Mucosa of descending colon (tissue), 3 donors: ENCODE results near the gene UBALD2. TPM values are rescaled to one million over a fixed set of nuclear protein-coding genes. Genes with fewer than 3 reads are reported as not detected.

Source experiments
- ATAC-seq: fragments of 200-7000 bp; cut with Tn5 transposase; one replicate; pipeline ENCODE4 v1.9.1; 2020; ENCODE audit warnings: mild to moderate bottlenecking, moderate library complexity
- DNase-seq, 3 donors: peaks; one replicate each; pipeline ENCODE4 v3.0.0-alpha.2; 2020
- H3K36me3 ChIP-seq: fragments of 200-600 bp; one replicate; pipeline ENCODE4 v1.8.0; 2021; ENCODE audit warnings: low read depth, mild to moderate bottlenecking
- H3K4me1 ChIP-seq: fragments of 200-600 bp; one replicate; pipeline ENCODE4 v1.8.0; 2021; ENCODE audit warnings: low read depth, mild to moderate bottlenecking
- H3K4me3 ChIP-seq: fragments of 200-600 bp; one replicate; pipeline ENCODE4 v1.8.0; 2021; ENCODE audit warnings: mild to moderate bottlenecking
- H3K9me3 ChIP-seq: fragments of 200-600 bp; one replicate; pipeline ENCODE4 v1.8.0; 2021; ENCODE audit warnings: mild to moderate bottlenecking
- intact Hi-C, 2 donors: fragments of 100-400 bp; cut with DNase I in 1 of 2; cut with micrococcal nuclease in 1 of 2; formaldehyde crosslinking; loops; one replicate each; pipeline versions ENCODE4 v1.11.0 to v1.11.1; 2022; cut with DNase I, micrococcal nuclease
- total RNA-seq, 3 donors: library from RNA; stranded (reverse); fragmentation: NEBNext Ultra II Directional in 2 of 3; extraction: Animal tissue kit (Norgen Biotek cat#: 25700) in 2 of 3; gene quantifications; one replicate each; pipeline versions ENCODE4 v1.2.1 to v1.2.4, GENCODE V29; 2021 to 2023
- TF ChIP-seq, protein P1 (sequence below): fragments of 200-600 bp; IDR thresholded peaks from one replicate; pipeline ENCODE4 v1.8.0; 2022; ENCODE audit warnings: antibody characterized with exemption, mild to moderate bottlenecking
- donor health status: DM: no; HTN: no; CAD: no; lungs with moderate emphysema.
- donor health status: DM: no; HTN: no; CAD: no.
- donor health status: DM: no; HTN: yes; CAD: no.

UBALD2 gene
- total RNA-seq, 3 donors from 2014 or later, result 46.6 to 132 (median 99.1) TPM

DNA sequence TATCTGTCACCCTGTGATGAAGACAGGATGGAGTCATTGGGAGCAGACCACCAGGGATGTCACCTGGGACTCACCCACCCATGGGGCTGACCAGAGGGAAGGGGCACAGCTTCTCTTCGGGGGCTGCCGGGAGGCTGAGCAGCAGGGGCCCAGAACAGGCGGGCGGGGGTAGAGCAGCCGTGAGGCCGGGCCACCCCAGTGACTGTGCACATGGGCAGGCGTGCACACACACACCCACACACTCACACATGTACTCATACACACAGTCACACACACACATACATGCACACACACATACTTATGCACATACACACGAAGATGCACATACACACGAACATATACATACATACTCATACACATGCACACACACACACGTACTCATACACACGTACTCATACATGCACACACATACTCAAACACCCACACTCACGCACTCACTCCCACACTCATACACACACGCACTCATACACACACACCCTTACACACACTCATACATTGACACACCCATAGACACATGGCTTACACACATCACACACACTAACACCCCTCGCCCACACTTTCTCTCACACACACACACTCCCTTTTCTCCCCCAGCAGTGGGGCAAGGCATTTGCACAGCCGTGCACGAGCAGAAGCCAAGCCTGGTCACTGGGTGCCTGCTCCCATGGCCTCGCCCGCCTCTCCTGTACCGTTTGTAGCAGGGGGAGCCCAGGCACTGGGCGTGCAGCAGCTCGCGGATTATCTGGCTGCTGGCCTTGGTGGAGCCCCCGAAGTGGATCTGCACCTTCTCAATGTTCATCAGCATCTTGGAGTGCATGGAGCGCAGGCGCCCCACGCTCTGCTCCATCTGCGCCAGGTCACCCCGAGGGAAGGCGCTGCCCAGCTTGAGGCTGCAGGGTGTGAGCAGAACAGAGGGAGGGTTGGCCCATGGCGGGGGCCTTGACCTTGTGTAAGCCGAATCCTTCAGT is 12.4 kb downstream of the UBALD2 start:
- ATAC-seq (no peak), DNase-seq (peak in 1 of 3 donors; percentile 51)
- H3K4me1 ChIP-seq, result peaks cover 10% of the 10 kb centered on the region
- H3K9me3 ChIP-seq, result no peaks in the 10 kb centered on the region
- no peak overlapping the region for H3K4me3 ChIP-seq
- H3K36me3 ChIP-seq, result no peaks in the 10 kb centered on the region
- TF ChIP-seq, protein P1, sequence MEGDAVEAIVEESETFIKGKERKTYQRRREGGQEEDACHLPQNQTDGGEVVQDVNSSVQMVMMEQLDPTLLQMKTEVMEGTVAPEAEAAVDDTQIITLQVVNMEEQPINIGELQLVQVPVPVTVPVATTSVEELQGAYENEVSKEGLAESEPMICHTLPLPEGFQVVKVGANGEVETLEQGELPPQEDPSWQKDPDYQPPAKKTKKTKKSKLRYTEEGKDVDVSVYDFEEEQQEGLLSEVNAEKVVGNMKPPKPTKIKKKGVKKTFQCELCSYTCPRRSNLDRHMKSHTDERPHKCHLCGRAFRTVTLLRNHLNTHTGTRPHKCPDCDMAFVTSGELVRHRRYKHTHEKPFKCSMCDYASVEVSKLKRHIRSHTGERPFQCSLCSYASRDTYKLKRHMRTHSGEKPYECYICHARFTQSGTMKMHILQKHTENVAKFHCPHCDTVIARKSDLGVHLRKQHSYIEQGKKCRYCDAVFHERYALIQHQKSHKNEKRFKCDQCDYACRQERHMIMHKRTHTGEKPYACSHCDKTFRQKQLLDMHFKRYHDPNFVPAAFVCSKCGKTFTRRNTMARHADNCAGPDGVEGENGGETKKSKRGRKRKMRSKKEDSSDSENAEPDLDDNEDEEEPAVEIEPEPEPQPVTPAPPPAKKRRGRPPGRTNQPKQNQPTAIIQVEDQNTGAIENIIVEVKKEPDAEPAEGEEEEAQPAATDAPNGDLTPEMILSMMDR, result no peak
- intact Hi-C loops, result loop anchor here (5.0 to 10.0 kb wide), 2 partner anchors 93 to 155 kb away; no protein-coding TSS in a partner anchor

DNA sequence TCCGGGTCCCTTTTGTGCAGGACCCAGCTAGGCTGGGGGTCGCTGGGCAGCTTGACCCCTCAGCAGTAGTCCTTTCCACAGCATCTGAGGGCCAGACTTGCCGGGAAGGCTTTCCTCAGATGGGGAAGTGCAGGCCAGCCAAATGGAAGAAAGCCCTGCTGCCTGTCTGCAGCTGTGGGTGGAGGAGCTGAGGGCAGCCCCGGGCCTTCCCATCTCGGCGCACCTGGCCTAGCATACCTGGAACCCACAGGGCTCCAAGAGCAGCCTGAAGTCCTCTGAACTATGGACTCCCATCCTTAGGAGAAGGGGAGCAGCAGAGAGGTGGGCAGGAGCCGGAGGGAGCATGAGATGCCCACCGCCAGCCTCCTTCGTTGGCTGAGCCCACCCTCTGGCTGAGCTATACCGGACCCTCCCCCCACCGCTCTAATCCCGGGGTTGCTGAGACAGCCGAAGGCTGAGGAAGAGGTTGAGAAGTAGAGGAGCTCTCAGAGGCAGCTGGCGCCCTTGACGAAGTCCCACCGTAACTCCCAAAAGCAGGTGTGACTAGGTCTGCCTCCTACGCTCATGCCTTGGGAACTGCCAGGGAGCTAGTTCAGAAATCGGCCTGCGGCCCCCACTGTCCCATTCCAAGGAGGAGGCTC is 13.2 kb downstream of the UBALD2 start:
- DNase-seq, result peak in 1 of 3 donors; percentile 46
- H3K36me3 ChIP-seq, result no peaks in the 10 kb centered on the region
- no peaks in the 10 kb centered on the region for H3K9me3 ChIP-seq
- H3K4me1 ChIP-seq, result peaks cover 9% of the 10 kb centered on the region
- ATAC-seq, result no peak
- intact Hi-C loops, result loop anchor here (5.0 to 10.0 kb wide), 2 partner anchors 94 to 156 kb away; no protein-coding TSS in a partner anchor
- H3K4me3 ChIP-seq, result no peak overlapping the region
- TF ChIP-seq, protein P1, result no peak

DNA sequence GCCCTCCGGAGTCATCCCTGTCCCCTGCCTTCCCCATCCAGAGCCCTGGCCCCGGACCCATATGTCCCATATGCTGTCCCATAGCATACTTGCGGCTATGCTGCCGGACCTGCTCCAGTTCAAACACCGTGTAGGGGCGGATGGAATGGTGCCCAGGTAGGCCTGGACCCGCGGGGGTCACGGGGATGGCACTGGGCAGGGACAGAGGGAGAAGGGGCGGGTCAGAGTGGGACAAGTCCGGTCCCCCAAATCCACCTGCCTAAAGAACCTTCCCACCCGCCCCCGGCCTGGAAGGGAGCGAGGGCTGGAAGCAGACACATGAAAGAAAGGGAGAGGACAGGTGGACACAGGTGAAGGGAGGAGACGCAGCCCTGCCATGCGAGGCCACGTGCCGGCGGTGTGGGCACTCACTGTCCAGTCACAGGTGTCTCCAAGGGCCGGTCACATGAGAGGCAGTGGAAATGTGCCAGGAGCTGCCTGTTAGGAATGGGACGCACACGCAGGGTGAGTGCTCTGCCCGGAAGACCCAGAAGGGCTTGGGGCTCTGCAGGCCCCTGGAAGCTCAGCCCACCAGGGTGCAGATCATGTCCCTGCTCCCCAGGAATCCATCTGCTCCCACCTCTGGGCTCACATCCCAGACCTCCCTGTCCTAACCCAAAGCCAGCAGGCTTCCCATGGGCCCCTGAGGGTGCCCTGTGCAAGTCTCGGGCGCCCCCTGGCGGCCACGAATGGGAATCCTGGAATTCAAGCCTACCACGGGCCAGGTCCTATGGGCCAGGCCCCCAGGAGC is 14.0 kb downstream of the UBALD2 start:
- TF ChIP-seq, protein P1, result peak; percentile 81
- Histone ChIP-seq H3K9me3 (no peaks in the 10 kb centered on the region), H3K4me3 (no peak overlapping the region), H3K36me3 (no peaks in the 10 kb centered on the region), H3K4me1 (peaks cover 9% of the 10 kb centered on the region)
- DNase-seq (peak; percentile 88 to 94 (median 91)), ATAC-seq (peak; percentile 92)
- intact Hi-C loops, result loop anchor here (5.0 to 10.0 kb wide), 2 partner anchors 94 to 157 kb away; no protein-coding TSS in a partner anchor

DNA sequence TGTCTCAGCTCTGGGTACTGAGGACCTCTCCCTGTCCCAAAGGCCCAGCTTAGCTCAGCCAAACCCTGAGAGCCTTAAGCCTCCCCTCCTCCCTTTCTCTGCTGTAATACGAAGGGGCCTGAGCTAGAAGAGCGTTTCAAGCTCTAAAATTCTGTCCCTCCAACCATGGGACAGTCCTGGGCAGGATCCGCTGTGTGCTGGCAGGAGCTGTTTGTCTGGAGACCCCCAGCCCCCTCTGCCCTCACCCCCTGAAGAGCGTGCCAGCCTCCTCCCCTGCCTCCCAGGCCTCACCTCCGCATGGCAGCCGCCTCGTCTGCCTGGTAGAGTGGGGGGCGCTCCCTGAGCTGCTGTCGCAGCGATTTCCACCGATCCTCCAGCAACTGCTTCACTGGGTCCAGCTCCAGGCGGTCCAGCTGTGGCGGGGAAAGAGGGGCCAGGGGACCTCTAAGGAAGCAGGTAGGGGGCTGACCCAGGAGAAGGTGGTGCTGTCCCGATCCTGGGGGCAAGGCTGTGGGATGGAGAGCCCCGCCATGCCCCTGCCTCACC is 14.7 kb downstream of the UBALD2 start:
- no peaks in the 10 kb centered on the region for H3K9me3 ChIP-seq
- intact Hi-C loops, result loop anchor here (5.0 to 10.0 kb wide), 2 partner anchors 95 to 158 kb away; no protein-coding TSS in a partner anchor
- no peak overlapping the region for H3K4me3 ChIP-seq
- DNase-seq (peak in 1 of 3 donors; percentile 51), ATAC-seq (no peak)
- no peaks in the 10 kb centered on the region for H3K36me3 ChIP-seq
- TF ChIP-seq, protein P1, result no peak
- peaks cover 9% of the 10 kb centered on the region for H3K4me1 ChIP-seq

DNA sequence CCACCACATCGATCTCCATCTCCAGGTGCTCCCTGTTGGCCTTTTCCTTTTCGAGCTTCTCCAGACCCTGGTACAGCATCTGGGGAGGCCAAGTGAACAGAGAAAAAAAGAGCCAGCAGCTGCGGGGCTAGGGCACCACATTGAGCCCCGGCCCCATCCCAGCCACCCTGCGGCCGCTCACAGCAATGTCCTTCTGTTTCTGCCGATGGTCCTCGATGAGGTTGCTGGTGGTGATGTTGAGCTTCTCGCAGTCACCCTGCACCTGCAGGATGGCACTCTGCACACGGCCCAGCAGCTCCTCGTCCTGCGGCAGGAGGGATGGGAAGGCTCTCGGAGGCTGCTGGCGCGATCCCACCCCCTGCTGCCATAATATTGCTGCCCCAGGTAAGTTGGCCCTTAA is 15.5 kb downstream of the UBALD2 start:
- DNase-seq, result no peak
- Histone ChIP-seq H3K36me3 (no peaks in the 10 kb centered on the region), H3K9me3 (no peaks in the 10 kb centered on the region), H3K4me1 (peaks cover 9% of the 10 kb centered on the region), H3K4me3 (no peak overlapping the region)
- no peak for ATAC-seq
- intact Hi-C loops, result no loop called here
- TF ChIP-seq, protein P1, result no peak
